ENCODE measurements around the gene PDE6B. TPM values are rescaled to one million over a fixed set of nuclear protein-coding genes. Genes with fewer than 3 reads are reported as not detected.
"Not testable (repeated sequence)": the region's sequence is repeated elsewhere in the genome, so short reads cannot be mapped to it uniquely, and the experiment has no call there.

The PDE6B gene
- total and polyA plus RNA-seq, 2 experiments from 2014 or later: 43.1 to 48.1 TPM

- no peak for TF ChIP-seq CTCF (IDR thresholded peaks at IDR 0.05; ENCODE audit: low read depth, low read length)
- Histone ChIP-seq H3K4me1 (ENCODE audit: low read depth) (no peaks in the 10 kb centered on the region), H3K27ac (no peak overlapping the region), H3K9me3 (ENCODE audit: low read depth) (no peaks in the 10 kb centered on the region), H3K27me3 (no peaks in the 10 kb centered on the region), H3K4me3 (no peak overlapping the region), H3K36me3 (no peaks in the 10 kb centered on the region)
- DNase-seq (ENCODE audit: low read depth in 1 of 2, low spot score in 1 of 2): no peak
These were observed 12.3 kb downstream of the PDE6B start for GRCh38 chr4:637536-638280.

- H3K4me1 ChIP-seq (ENCODE audit: low read depth); H3K4me3 ChIP-seq; H3K36me3 ChIP-seq; H3K9me3 ChIP-seq (ENCODE audit: low read depth); H3K27me3 ChIP-seq; H3K27ac ChIP-seq; DNase-seq (ENCODE audit: low read depth in 1 of 2, low spot score in 1 of 2): not testable (repeated sequence)
These were observed 17.0 kb downstream of the PDE6B start for GRCh38 chr4:642366-642765.

- DNase-seq (ENCODE audit: low read depth in 1 of 2, low spot score in 1 of 2): no peak
- Histone ChIP-seq H3K27ac (no peak overlapping the region), H3K36me3 (no peaks in the 10 kb centered on the region), H3K4me1 (ENCODE audit: low read depth) (peaks cover 12% of the 10 kb centered on the region), H3K9me3 (ENCODE audit: low read depth) (no peaks in the 10 kb centered on the region), H3K27me3 (no peaks in the 10 kb centered on the region), H3K4me3 (no peak overlapping the region)
- no peak for TF ChIP-seq CTCF (IDR thresholded peaks at IDR 0.05; ENCODE audit: low read depth, low read length)
These were observed 21.1 kb downstream of the PDE6B start for GRCh38 chr4:646460-646859.

GRCh38 chr4:647481-647880, 22.1 kb downstream of the PDE6B start:
- Histone ChIP-seq H3K27ac (no peak overlapping the region), H3K27me3 (no peaks in the 10 kb centered on the region), H3K4me3 (no peak overlapping the region), H3K36me3 (no peaks in the 10 kb centered on the region), H3K9me3 (ENCODE audit: low read depth) (no peaks in the 10 kb centered on the region), H3K4me1 (ENCODE audit: low read depth) (peaks cover 17% of the 10 kb centered on the region)
- TF ChIP-seq CTCF (IDR thresholded peaks at IDR 0.05; ENCODE audit: low read depth, low read length): no peak
- DNase-seq (ENCODE audit: low read depth in 1 of 2, low spot score in 1 of 2): no peak

- Histone ChIP-seq H3K27me3 (no peaks in the 10 kb centered on the region), H3K36me3 (no peaks in the 10 kb centered on the region), H3K27ac (peak overlapping the region; percentile 68), H3K4me1 (ENCODE audit: low read depth) (peaks cover 17% of the 10 kb centered on the region), H3K9me3 (ENCODE audit: low read depth) (no peaks in the 10 kb centered on the region), H3K4me3 (no peak overlapping the region)
- peak in 1 of 2 donors; percentile 70 for DNase-seq (ENCODE audit: low read depth in 1 of 2, low spot score in 1 of 2)
- no peak for TF ChIP-seq CTCF (IDR thresholded peaks at IDR 0.05; ENCODE audit: low read depth, low read length)
These were observed 23.4 kb downstream of the PDE6B start for GRCh38 chr4:648579-649292.

- no peaks in the 10 kb centered on the region for H3K36me3 ChIP-seq
- no peak overlapping the region for H3K27ac ChIP-seq
- no peaks in the 10 kb centered on the region for H3K27me3 ChIP-seq
- H3K9me3 ChIP-seq (ENCODE audit: low read depth): no peaks in the 10 kb centered on the region
- H3K4me1 ChIP-seq (ENCODE audit: low read depth): peaks cover 17% of the 10 kb centered on the region
- TF ChIP-seq CTCF (IDR thresholded peaks at IDR 0.05; ENCODE audit: low read depth, low read length): no peak
- DNase-seq (ENCODE audit: low read depth in 1 of 2, low spot score in 1 of 2): no peak
- H3K4me3 ChIP-seq: no peak overlapping the region
These were observed 23.9 kb downstream of the PDE6B start for GRCh38 chr4:649293-649625.
